Endometrial microvascular endothelial cells (primary cell): ENCODE results near the gene KBTBD6. TPM values are rescaled to one million over a fixed set of nuclear protein-coding genes. Genes with fewer than 3 reads are reported as not detected.
"Not testable (repeated sequence)": the region's sequence is repeated elsewhere in the genome, so short reads cannot be mapped to it uniquely, and the experiment has no call there.

ENCODE experiments used
- in situ Hi-C: cut with HindIII; loops from 2 replicates; pipeline ENCODE4 v1.10.0; 2017; ENCODE audit warnings: low sequenced_read_pairs, low pct_unique_long_range_greater_than_20kb; ENCODE audit errors: inconsistent ontology term
- total RNA-seq: library from RNA; depleted of rRNA; stranded (reverse); fragments of >200 nt; gene quantifications from one replicate; pipeline ENCODE4 v1.2.3, GENCODE V29; 2015; ENCODE audit errors: inconsistent ontology term

The KBTBD6 gene
- total RNA-seq, 1 donor from 2014 or later = 8.8 TPM

GRCh38 chr13:41137241-41137640 lies 4.6 kb upstream of the KBTBD6 start:
- in situ Hi-C loops = no loop called here

DNA sequence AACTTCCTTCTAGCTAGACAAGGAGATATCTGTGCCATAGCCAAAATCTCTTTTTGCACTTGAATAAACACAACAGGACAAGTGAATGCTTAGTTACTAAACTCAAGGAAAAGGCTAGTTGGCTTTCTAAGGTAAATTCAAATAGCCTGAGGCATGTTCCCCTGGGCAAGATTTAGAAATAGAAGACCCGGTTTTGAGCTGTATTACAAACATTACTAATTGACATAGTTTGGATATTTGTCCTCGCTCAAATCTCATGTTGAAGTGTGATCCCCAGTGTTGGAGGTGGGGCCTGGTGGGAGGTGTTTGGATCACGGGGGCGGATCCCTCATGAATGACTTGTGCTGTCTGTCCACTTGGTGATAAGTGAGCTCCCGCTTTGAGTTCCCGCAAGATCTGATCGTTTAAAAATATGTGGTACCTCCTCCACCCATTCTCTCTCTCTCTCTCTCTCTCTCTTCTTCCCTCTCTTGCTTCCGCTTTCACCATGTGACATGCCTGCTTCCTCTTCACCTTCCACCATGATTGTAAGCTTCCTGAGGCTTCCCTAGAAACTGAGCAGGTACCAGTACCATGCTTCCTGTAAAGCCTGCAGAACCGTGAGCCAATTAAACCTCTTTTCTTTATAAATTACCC lies 3.9 kb upstream of the KBTBD6 start:
- in situ Hi-C loops = no loop called here

DNA sequence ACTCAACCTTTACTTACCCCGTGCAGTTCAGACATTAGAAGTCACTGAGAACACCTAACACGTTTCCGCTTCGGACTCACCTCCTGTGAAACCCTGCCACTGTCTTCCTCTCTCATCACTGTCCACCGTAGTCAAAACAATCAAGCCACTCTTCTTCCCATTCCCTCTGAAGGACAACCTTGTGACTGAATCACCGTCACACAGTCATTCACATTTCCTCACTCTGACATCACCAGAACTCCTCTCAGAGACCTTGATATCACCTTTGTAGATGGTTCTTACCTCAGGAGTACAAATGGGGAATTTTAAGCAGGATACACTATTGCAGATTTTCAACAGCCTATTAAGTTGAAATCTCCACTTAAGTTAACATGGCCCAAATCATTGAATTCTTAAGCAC lies 1.3 kb upstream of the KBTBD6 start:
- in situ Hi-C loops = no loop called here

DNA sequence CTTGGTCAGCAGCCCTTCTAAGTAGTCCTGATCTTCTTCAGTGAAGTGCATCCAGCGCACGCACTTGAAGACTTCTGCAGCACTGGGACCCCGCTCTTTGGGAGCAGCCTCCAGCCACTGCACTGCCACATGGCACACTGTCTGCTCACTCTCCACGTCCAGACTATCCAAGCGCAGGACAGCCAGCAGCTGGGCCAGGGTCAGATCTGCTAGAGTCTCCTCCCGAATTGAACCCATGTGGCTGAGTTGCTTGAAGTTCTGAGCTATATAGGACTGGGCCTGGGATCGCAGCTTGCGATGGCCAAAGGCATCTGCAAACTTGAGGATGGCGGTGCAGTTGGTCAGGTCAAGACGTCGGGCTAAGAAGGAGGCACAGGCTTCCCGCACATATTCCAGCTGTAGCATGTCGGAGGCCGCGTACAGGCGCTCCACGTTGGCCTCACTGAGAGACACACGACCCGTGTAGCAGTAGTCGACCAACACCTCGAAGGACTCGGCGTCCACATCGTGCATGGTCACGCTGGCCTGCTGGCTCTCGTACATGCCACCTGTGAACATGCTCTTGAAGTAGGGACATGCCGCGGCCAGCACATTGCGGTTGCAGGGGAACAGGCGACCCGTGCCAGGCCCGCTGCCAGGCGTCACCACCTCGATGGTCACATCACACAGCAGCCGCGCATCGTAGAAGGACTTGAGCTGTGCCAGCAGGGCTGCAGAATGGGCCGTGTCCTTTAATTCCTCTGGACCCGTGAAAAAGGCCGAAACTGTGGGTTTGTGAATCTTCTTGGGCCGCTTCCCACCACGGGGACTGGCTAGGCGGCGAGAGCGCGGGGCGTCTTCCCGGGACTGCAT lies 716 bp downstream of the KBTBD6 start:
- in situ Hi-C loops = not testable (repeated sequence)

DNA sequence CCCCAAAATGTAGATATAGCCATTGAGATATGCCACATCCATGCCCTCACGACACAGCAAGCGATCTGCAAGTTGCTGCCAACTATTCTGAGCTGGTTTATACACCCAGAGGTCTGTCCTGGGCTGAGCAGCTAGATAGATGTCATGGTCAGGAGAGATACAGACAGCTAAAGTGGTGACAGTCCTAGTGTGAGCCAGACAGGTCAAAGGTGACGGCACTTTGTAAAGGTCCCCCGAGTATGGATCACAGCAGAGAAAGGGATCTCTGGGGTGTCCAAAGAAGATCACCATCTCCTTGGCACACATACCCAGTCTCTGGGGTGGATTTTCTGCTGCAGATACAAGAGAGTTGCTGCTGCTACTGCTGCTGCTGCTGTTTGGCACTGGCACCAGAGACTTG lies 1.4 kb downstream of the KBTBD6 start:
- in situ Hi-C loops = not testable (repeated sequence)

DNA sequence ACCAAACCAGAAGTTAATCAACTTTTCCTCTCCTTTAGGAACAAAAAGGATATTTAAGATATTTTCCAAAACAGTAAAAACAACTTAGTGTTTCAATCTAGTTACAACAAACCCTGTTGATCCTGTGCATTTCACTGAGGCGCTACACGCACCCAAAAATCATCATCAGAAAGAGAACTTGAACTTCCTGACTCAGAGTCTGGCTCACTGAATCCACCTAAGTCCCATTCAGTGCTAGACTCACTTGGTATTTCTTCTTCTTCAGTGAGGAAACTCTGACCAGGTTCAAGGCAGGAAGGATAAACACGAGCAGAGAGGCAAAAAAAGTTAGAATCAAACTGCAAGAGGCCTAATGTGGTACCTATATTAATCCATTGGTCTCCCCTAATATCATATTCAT lies 2.2 kb downstream of the KBTBD6 start:
- in situ Hi-C loops = no loop called here

GRCh38 chr13:41127701-41128100 lies 4.9 kb downstream of the KBTBD6 start:
- in situ Hi-C loops = no loop called here

- in situ Hi-C loops = no loop called here
Measured at GRCh38 chr13:41122838-41123237, 9.8 kb downstream of the KBTBD6 start.

- in situ Hi-C loops = no loop called here
Measured at GRCh38 chr13:41117869-41118268, 14.7 kb downstream of the KBTBD6 start.

DNA sequence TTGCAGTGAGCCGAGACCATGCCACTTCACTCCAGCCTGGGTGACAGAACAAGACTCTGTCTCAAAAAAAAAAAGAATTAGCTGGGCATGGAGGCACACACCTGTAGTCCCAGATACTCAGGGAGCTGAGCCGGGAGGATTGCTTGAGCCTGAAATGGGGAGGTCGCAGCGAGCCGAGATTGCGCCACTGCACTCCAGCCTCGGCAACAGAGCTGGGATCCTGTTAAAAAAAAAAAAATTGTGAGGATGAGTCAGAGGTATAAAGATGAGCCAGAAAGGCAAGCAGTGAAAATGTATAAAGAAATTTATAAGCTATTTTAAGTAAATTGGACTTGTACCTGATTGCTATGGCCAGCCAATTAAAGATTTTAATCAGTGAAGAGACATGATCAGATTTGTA lies 21.1 kb downstream of the KBTBD6 start:
- in situ Hi-C loops = no loop called here

GRCh38 chr13:41107584-41108014 lies 25.0 kb downstream of the KBTBD6 start:
- in situ Hi-C loops = no loop called here

DNA sequence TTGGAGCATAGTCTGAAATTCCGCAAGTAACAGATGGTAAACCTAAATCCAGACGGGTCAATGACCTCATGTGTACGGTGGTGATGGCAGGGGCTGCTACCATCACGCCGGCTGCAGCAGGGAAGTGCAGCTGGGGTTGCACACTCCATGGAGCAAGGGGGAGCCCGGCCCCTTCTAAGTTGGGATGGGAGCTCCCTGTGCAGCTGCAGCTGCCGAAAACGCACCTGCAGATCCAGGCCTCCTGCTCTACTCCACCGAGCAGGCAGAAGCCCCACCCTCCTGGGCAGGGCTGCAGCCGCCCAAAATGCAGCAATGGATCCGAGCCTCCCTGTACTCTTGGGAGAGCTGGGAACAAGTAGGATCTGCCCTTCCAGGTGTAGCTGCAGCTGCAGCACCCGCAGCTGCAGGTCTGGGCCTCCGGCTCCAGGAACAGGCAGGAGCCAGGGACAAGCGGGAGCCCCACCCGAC lies 25.5 kb downstream of the KBTBD6 start:
- in situ Hi-C loops = no loop called here

- in situ Hi-C loops = no loop called here
Measured at GRCh38 chr13:41099986-41100385, 32.6 kb downstream of the KBTBD6 start.

DNA sequence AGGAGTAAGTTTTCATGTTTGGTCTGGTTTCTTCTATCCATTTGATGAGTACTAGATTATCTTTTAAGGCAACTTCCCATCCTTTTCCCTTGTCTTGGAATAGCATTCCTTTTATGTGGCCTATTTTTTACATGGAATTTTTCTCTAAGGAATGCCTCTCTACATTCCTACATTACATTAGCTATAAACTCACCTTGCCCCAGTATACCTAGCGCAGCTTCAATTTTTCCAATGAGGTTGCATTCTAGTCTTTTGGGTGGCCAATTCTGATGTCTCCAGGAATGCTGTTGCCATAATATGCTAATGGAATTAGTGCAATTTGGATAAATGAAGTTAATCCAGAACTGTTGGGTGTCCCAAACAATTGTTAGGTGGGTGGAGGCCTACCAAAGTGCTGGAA lies 33.8 kb downstream of the KBTBD6 start:
- in situ Hi-C loops = no loop called here

DNA sequence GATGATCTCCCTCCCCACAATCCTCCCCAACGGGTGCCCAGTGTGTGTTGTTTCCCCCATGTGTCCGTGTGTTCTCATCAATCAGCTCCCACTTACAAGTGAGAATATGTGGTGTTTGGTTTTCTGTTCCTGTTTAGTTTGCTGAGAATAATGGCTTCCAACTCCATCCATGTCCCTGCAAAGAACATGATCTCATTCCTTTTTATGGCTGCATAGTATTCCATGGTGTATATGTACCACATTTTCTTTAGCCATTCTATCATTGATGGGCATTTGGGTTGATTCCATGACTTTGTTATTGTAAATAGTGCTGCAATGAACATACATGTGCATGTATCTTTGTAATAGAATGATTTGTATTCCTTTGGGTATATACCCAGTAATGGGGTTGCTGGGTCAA lies 36.9 kb downstream of the KBTBD6 start:
- in situ Hi-C loops = not testable (repeated sequence)

GRCh38 chr13:41085961-41086585 lies 46.5 kb downstream of the KBTBD6 start:
- in situ Hi-C loops = no loop called here

DNA sequence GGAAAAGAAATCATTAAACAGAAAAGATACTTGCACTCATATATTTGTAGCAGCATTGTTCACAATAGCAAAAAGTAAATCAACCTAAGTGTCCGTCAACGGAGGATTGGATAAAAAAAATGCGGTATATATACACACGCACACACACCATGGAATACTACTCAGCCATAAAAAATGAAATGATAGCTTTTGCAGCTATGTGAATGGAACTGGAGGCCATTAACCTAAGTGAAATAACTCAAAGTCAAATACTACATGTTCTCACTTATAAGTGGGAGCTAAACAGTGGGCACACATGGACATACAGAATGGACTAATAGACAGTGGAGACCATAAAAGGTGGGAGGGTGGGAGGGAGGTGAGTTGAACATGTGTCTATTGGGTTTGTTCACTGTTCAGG lies 52.9 kb downstream of the KBTBD6 start:
- in situ Hi-C loops = no loop called here
